GM12878 (cell line): ENCODE data around the gene C16orf46. TPM values are rescaled to one million over a fixed set of nuclear protein-coding genes. Genes with fewer than 3 reads are reported as not detected.

Source experiments
- ATAC-seq: fragments of 200-7000 bp; cut with Tn5 transposase; 3 replicates; pipeline ENCODE4 v1.9.1; 2020; ENCODE audit warnings: mild to moderate bottlenecking, moderate library complexity
- BruUV-seq: library from RNA; stranded (reverse); fragments of 400-500 nt; replicated peaks from 2 replicates; lab custom pipeline; 2021; lab: Mats Ljungman, UMichigan
- CTCF ChIA-PET: fragments of 300-600 bp; sonication (Branson Sonifier 250); formaldehyde crosslinking; extraction: SDS; loops from one replicate; lab custom pipeline; 2021; ENCODE audit warnings: inconsistent platforms; lab: Yijun Ruan, JAX
- POLR2A ChIA-PET: fragments of 350-600 bp; formaldehyde crosslinking; extraction: SDS; loops from one replicate; lab custom pipeline; 2021; ENCODE audit warnings: inconsistent platforms; lab: Charles Lee
- RAD21 ChIA-PET: fragments of 300-600 bp; sonication (Branson Sonifier 250); formaldehyde crosslinking; loops from one replicate; lab custom pipeline; 2023; ENCODE audit warnings: antibody characterized with exemption; ENCODE audit not compliant: unreplicated experiment; lab: Charles Lee
- SMC1A ChIA-PET: fragments of 300-600 bp; sonication (Branson Sonifier 250); formaldehyde crosslinking; loops from one replicate; lab custom pipeline; 2023; ENCODE audit not compliant: unreplicated experiment, uncharacterized antibody; lab: Charles Lee
- DNase-seq: peaks from one replicate; pipeline ENCODE4 v3.0.0-alpha.2; 2011; ENCODE audit warnings: low read depth, low spot score
- FAIRE-seq: peaks from 3 replicates; lab custom pipeline; 2011; peaks lifted over from hg19 to GRCh38; lab: Jason Lieb, UNC
- H2AFZ ChIP-seq: 2 replicates; pipeline ENCODE4 v1.6.0; 2011; ENCODE audit warnings: low read depth, low read length, control low read depth; ENCODE audit not compliant: control insufficient read depth
- H3K27ac ChIP-seq: 2 replicates; pipeline ENCODE4 v1.5.1; 2011; ENCODE audit warnings: control low read depth; ENCODE audit not compliant: control insufficient read depth, insufficient read depth
- H3K27me3 ChIP-seq, 2 experiments: replicated peaks in 1 of 2; 2 replicates each; pipeline versions ENCODE4 v1.6.0 to v1.6.1; 2011; ENCODE audit warnings: low read length in 1 of 2; ENCODE audit not compliant: control insufficient read depth in 2 of 2, insufficient read depth in 2 of 2
- H3K36me3 ChIP-seq, 2 experiments: 2 replicates each; pipeline ENCODE4 v1.5.1; 2011; ENCODE audit warnings: low read length in 1 of 2; ENCODE audit not compliant: control insufficient read depth in 2 of 2, insufficient read depth in 2 of 2
- H3K4me1 ChIP-seq: 2 replicates; pipeline ENCODE4 v1.6.1; 2011; ENCODE audit warnings: mild to moderate bottlenecking, low read length, moderate library complexity, mixed read lengths; ENCODE audit not compliant: control insufficient read depth, insufficient read depth
- H3K4me2 ChIP-seq: 2 replicates; pipeline ENCODE4 v1.6.0; 2011; ENCODE audit warnings: control low read depth; ENCODE audit not compliant: control insufficient read depth, insufficient read depth
- H3K4me3 ChIP-seq: fragments of 200-600 bp; sonication (generic); 2 replicates; pipeline ENCODE4 v1.5.1; 2016
- H3K79me2 ChIP-seq: 2 replicates; pipeline ENCODE4 v1.6.0; 2011; ENCODE audit warnings: low read length; ENCODE audit not compliant: control insufficient read depth, insufficient read depth
- H3K9ac ChIP-seq: 2 replicates; pipeline ENCODE4 v1.8.0; 2011; ENCODE audit warnings: low read length, control low read depth, mixed read lengths; ENCODE audit not compliant: control insufficient read depth, insufficient read depth
- H3K9me3 ChIP-seq: replicated peaks from 3 replicates; pipeline ENCODE4 v1.5.1; 2011; ENCODE audit warnings: mild to moderate bottlenecking, low read length; ENCODE audit not compliant: control insufficient read depth, insufficient read depth
- H4K20me1 ChIP-seq: 2 replicates; pipeline ENCODE4 v1.6.0; 2011; ENCODE audit not compliant: control insufficient read depth, insufficient read depth
- EED ChIP-seq: sonication (generic); IDR thresholded peaks from 2 replicates; pipeline ENCODE4 v1.6.1; 2016; ENCODE audit warnings: antibody characterized with exemption, low read depth
- GATAD2B ChIP-seq: fragments of 450-650 bp; conservative IDR thresholded peaks from 2 replicates; pipeline ENCODE4 v1.6.1; 2017; ENCODE audit warnings: low read depth, mild to moderate bottlenecking, moderate library complexity
- MEF2B ChIP-seq: fragments of 450-650 bp; IDR thresholded peaks from 2 replicates; pipeline ENCODE4 v1.6.1; 2018; ENCODE audit warnings: mild to moderate bottlenecking, moderate library complexity; ENCODE audit not compliant: partially characterized antibody, poor library complexity, severe bottlenecking
- MLLT1 ChIP-seq: fragments of 450-650 bp; IDR thresholded peaks from 2 replicates; pipeline ENCODE4 v1.6.1; 2016; ENCODE audit warnings: mild to moderate bottlenecking
- NFIC ChIP-seq: IDR thresholded peaks from 2 replicates; pipeline ENCODE4 v1.6.1; 2012; ENCODE audit warnings: low read depth, mild to moderate bottlenecking, inconsistent platforms, low read length, moderate library complexity
- NR2C2 ChIP-seq: IDR thresholded peaks from 2 replicates; pipeline ENCODE4 v1.6.1; 2011; ENCODE audit warnings: borderline replicate concordance, low read depth; ENCODE audit not compliant: control insufficient read depth, insufficient read length
- PML ChIP-seq: IDR thresholded peaks from 2 replicates; pipeline ENCODE4 v1.6.1; 2012; ENCODE audit warnings: low read length, inconsistent platforms
- POLR2AphosphoS5 ChIP-seq: IDR thresholded peaks from 2 replicates; pipeline ENCODE4 v1.6.1; 2011; ENCODE audit warnings: mild to moderate bottlenecking, low read length, inconsistent platforms
- PRDM15 ChIP-seq: fragments of 450-650 bp; formaldehyde crosslinking; IDR thresholded peaks from 2 replicates; pipeline ENCODE4 v1.4.0; 2020; ENCODE audit warnings: mild to moderate bottlenecking, moderate library complexity
- RFX5 ChIP-seq: IDR thresholded peaks from 2 replicates; pipeline ENCODE4 v1.6.1; 2011; ENCODE audit warnings: low read depth, low read length, improper control_type of control experiment
- RUNX3 ChIP-seq: IDR thresholded peaks from 2 replicates; pipeline ENCODE4 v1.6.1; 2012; ENCODE audit warnings: low read length, inconsistent platforms
- SMAD1 ChIP-seq: fragments of 450-650 bp; IDR thresholded peaks from 2 replicates; pipeline ENCODE4 v1.6.1; 2018; ENCODE audit warnings: mild to moderate bottlenecking, low read depth; ENCODE audit not compliant: partially characterized antibody
- SREBF1 ChIP-seq: IDR thresholded peaks from 2 replicates; pipeline ENCODE4 v1.6.1; 2012; ENCODE audit warnings: mild to moderate bottlenecking, low read length
- USF1 ChIP-seq: IDR thresholded peaks from 2 replicates; pipeline ENCODE4 v1.6.1; 2011; ENCODE audit warnings: borderline replicate concordance, low read depth, mild to moderate bottlenecking, moderate library complexity, mixed read lengths, low read length; ENCODE audit not compliant: insufficient read depth; ENCODE audit errors: extremely low read length
- ZNF217 ChIP-seq: fragments of 450-650 bp; IDR thresholded peaks from 2 replicates; pipeline ENCODE4 v1.6.1; 2017; ENCODE audit warnings: antibody characterized with exemption, mild to moderate bottlenecking
- ZZZ3 ChIP-seq: IDR thresholded peaks from 2 replicates; pipeline ENCODE4 v1.6.1; 2011; ENCODE audit warnings: low read depth; ENCODE audit not compliant: control insufficient read depth, insufficient read length
- WGBS: methylation state at CpG from one replicate; pipeline ENCODE4 v1.1.6; 2016; ENCODE audit warnings: low lambda C conversion rate; ENCODE audit not compliant: insufficient replicate concordance, insufficient coverage; ENCODE audit errors: missing lambda C conversion rate; 5-methylcytosine and 5-hydroxymethylcytosine counted together
- in situ Hi-C: fragments of 300-500 bp; cut with MboI; formaldehyde crosslinking; loops from 9 replicates; pipeline ENCODE4 v1.14.3; 2018; ENCODE audit warnings: mixed read lengths
- intact Hi-C: fragments of 100-400 bp; cut with micrococcal nuclease; formaldehyde crosslinking; loops from one replicate; pipeline ENCODE4 v1.14.2; 2022; ENCODE audit not compliant: unreplicated experiment
- polyA plus RNA-seq, 11 experiments: library from polyadenylated mRNA; depleted of rRNA in 4 of 11; unstranded in 6 of 11; stranded (reverse) in 5 of 11; fragments of >200 nt; fragmentation: Nextera tagmentation in 4 of 11; fragmentation: Illumina TruSeq in 1 of 11; extraction: Ambion mirVana in 4 of 11; extraction: Trizol in 1 of 11; gene quantifications; 1 replicate in 1 of 11; 2 replicates in 10 of 11; pipeline versions ENCODE4 v1.2.1 to v1.2.3, GENCODE V29; 2011 to 2016; ENCODE audit warnings: inconsistent platforms in 2 of 11, missing spikeins in 2 of 11, low read depth in 1 of 11
- total RNA-seq, 4 experiments: library from RNA; depleted of rRNA in 3 of 4; stranded (reverse); fragments of >200 nt in 3 of 4; fragmentation: Illumina TruSeq in 1 of 4; extraction: Trizol in 1 of 4; gene quantifications; 2 replicates each; pipeline versions ENCODE4 v1.2.1 to v1.2.3, GENCODE V29; 2013 to 2021
- TF ChIP-seq, protein P1 (sequence below): IDR thresholded peaks from 2 replicates; pipeline ENCODE4 v1.6.1; 2012; ENCODE audit warnings: low read depth, low read length, improper control_type of control experiment

Gene C16orf46
- total and polyA plus RNA-seq, 10 of the 15 experiments (the other 5 are each of a cell fraction or from before 2014, with no cell fraction given) = 0.04 to 0.46 (median 0.14) TPM; not detected in 6

DNA sequence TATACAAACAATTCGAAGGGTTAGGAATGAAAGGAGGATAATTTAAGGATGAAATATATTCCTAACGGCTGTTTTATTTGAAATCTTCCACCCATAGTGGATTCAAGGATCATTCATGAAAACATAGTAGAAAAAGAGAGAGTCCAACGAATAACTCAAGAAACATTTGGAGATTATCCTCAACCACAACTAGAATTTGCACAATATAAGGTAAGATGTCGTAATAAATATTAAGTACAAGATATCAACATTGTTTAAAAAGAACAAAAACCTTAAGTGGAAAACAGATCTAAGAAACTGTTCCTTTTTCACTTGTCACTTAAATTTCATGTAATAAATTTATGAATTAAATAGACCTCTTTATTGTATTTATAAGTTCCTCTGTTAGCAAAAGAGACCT lies 50.6 kb downstream of the C16orf46 start:
- Histone ChIP-seq H3K4me3 (no peak overlapping the region), H3K27me3 (no peaks in the 10 kb centered on the region), H3K9me3 (no peaks in the 10 kb centered on the region; the same call in 2 of the 3 replicates), H2AFZ (no peak overlapping the region), H3K4me2 (no peak overlapping the region), H3K27ac (no peak overlapping the region), H4K20me1 (no peaks in the 10 kb centered on the region), H3K9ac (no peak overlapping the region), H3K4me1 (no peaks in the 10 kb centered on the region), H3K36me3 (peaks cover 0 to 16% of the 10 kb centered on the region in 2 experiments), H3K79me2 (no peaks in the 10 kb centered on the region)
- intact Hi-C loops = no loop called here
- ChIA-PET POLR2A (no interaction called here), CTCF (interaction anchor here (0.6 kb wide), 1 partner anchor 870 kb away, joined by 3 read pairs; no protein-coding TSS in a partner anchor), SMC1A (no interaction called here), RAD21 (no interaction called here)
- 86% methylated on average over 4 of the region's 4 CpGs for WGBS
- ATAC-seq (no peak), DNase-seq (no peak), FAIRE-seq (no peak)
- BruUV-seq = no TSS peak
- in situ Hi-C loops = no loop called here
- TF ChIP-seq SREBF1 (no peak), NR2C2 (no peak), ZZZ3 (no peak), USF1 (no peak), PML (no peak), SMAD1 (no peak), GATAD2B (no peak), RUNX3 (no peak), POLR2AphosphoS5 (no peak), EED (no peak), MLLT1 (no peak), PRDM15 (CRISPR knock-in tag) (no peak), NFIC (no peak), ZNF217 (no peak), RFX5 (no peak), MEF2B (no peak)
- TF ChIP-seq, protein P1, sequence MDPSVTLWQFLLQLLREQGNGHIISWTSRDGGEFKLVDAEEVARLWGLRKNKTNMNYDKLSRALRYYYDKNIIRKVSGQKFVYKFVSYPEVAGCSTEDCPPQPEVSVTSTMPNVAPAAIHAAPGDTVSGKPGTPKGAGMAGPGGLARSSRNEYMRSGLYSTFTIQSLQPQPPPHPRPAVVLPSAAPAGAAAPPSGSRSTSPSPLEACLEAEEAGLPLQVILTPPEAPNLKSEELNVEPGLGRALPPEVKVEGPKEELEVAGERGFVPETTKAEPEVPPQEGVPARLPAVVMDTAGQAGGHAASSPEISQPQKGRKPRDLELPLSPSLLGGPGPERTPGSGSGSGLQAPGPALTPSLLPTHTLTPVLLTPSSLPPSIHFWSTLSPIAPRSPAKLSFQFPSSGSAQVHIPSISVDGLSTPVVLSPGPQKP = no peak
